Right ventricle myocardium superior (tissue), 1 donor: ENCODE measurements around the gene SPRING1. TPM values are rescaled to one million over a fixed set of nuclear protein-coding genes. Genes with fewer than 3 reads are reported as not detected.
"Not testable (repeated sequence)": the region's sequence is repeated elsewhere in the genome, so short reads cannot be mapped to it uniquely, and the experiment has no call there.

Experiments
- ATAC-seq: fragments of 200-7000 bp; cut with Tn5 transposase; one replicate; pipeline ENCODE4 v1.9.1; 2020; ENCODE audit warnings: mild to moderate bottlenecking; ENCODE audit not compliant: poor library complexity
- DNase-seq: peaks from one replicate; pipeline ENCODE4 v3.0.0-alpha.2; 2020
- intact Hi-C: fragments of 100-400 bp; cut with DNase I; formaldehyde crosslinking; loops from one replicate; pipeline ENCODE4 v1.11.2; 2022
- long read RNA-seq: library from polyadenylated mRNA; unstranded; transcript quantifications from one replicate; pipeline ENCODE4 v2.0.0, GENCODE V29; 2021
- total RNA-seq: library from RNA; stranded (reverse); fragmentation: NEBNext Ultra II Directional; extraction: Animal tissue kit (Norgen Biotek cat#: 25700); gene quantifications from one replicate; pipeline ENCODE4 v1.2.1, GENCODE V29; 2021
- donor health status: DM: no; HTN: yes; CAD: no; lungs with severe emphysema.

The SPRING1 gene, protein sequence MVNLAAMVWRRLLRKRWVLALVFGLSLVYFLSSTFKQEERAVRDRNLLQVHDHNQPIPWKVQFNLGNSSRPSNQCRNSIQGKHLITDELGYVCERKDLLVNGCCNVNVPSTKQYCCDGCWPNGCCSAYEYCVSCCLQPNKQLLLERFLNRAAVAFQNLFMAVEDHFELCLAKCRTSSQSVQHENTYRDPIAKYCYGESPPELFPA
- total RNA-seq, result 8.0 TPM
- long read RNA-seq, full-length matches to known transcripts, result 19 of 20 reads
- long read RNA-seq, partial matches to known transcripts, result 0 of 20 reads
- long read RNA-seq, other reads (novel, unspliced or antisense), result 1 of 20 reads

DNA sequence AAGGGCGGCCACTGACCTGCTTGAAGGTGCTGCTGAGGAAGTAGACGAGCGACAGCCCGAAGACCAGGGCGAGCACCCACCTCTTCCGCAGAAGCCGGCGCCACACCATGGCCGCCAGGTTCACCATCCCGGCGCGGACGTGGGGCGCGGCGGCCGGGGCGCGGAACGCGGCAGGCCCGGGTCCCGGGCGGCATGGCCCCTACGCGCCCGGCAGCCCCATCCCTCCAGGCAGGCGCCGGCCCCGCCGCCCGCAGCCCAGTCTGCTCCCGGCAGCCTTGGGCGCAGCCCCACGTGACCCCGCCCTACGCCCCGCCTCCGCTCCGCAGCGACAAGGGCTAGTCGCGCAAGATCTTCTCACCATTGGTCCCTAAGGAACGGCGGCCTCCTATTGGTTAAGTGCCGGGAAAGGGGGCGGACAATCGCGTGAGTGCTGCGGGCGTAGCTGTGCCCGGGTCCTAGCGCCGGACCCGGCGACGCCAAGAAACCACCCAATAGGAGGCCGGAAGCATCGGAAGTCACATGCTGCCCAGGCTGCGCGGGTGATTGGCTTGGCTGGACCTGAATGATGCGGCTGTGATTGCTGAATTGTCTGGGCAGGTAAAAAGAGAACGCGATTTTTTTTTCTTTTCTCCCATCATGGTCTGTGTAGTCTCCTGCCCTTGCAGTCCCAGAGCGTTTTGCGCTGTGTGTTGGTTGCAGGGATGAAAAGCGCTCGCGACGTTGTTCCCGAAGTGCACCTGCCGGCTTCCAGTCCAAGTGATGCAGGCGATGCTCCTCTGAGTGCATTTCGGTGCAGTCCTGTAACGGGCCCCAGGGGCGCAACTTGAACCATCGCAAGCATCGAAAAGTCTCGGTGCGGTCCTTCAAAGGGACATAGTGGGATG lies at the start of gene SPRING1, which contains the start of gene RNFT2:
Gene SPRING1, minus strand, starts transcription at position 296 of the 884 bp plus-strand sequence. Its CDS starts 169 bp downstream, at position 127.
Gene RNFT2, plus strand, starts transcription at position 542 of the 884 bp plus-strand sequence. CDS start 2,183 bp downstream, outside the sequence.
- DNase-seq (peak; percentile 99), ATAC-seq (peak; percentile 100)
- intact Hi-C loops, result loop anchor here (5.0 kb wide), 1 partner anchor 79 kb away; no protein-coding TSS in a partner anchor

DNA sequence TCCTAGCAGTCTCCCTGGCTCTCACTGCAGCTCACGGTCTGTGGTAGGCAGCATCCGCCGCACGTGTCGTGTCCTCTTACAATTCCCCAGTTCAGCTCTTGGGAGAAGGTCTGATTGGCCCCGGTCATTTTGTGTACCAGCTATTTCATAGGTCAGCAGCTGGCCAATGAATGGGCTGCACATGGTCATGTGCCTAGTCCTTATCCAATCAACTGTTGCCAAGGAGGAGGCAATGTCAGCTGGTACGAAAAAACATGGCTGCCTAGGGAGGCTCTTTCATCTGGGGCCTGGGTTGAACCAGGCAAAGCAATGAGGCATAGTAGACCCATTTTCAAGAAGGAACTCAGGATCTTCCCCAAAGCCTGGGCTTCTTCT lies 46.4 kb upstream of the SPRING1 start:
- intact Hi-C loops, result no loop called here
- DNase-seq (no peak), ATAC-seq (no peak)

GRCh38 chr12:116783525-116784237 lies 45.8 kb upstream of the SPRING1 start:
- DNase-seq (no peak), ATAC-seq (no peak)
- intact Hi-C loops, result no loop called here

GRCh38 chr12:116780942-116781341 lies 43.1 kb upstream of the SPRING1 start:
- DNase-seq (no peak), ATAC-seq (no peak)
- intact Hi-C loops, result no loop called here

GRCh38 chr12:116779597-116779996 lies 41.7 kb upstream of the SPRING1 start:
- ATAC-seq (no peak), DNase-seq (no peak)
- intact Hi-C loops, result no loop called here

- intact Hi-C loops, result no loop called here
- no peak for ATAC-seq
- DNase-seq, result no peak
Measured at GRCh38 chr12:116777245-116777644, 39.4 kb upstream of the SPRING1 start.

DNA sequence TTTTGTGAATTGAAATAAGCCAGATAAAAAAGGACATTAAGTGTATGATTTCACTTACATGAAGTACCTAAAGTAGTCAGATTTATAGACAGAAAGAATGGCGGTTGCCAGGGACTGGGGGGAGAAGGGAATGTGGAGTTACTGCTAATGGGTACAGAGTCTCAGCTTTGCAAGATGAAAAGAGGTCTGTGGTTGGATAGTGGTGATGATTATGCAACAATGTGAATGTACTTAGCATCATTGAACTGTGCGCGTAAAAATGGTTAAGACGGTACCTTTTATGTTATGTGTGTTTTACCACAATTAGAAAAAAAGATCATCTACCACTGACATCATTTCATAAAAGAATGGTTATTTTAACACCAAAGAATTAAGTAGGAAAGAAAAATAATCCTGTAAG lies 36.2 kb upstream of the SPRING1 start:
- DNase-seq (no peak), ATAC-seq (no peak)
- intact Hi-C loops, result no loop called here

DNA sequence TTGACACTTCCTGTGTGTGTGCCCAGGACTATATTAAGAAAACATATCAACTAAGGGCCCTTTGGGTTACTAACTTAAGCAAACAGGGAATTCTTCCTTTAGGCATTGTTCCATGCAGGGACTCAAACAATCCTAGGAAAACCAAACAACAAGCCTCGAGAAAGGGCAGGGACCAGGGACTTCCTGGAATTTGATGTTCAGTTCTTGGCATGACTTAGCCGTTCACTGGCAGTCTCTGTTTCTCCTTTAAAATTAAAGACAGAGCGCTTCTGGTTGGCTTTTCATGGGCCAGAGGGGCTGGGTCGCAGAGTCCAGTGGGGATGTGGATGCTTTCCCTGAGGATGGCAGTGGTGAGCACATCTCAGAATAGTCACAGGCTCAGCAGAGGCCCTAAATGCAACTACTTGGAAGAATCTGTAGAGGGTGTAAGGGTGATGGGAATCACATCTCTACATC lies 35.4 kb upstream of the SPRING1 start:
- no peak for ATAC-seq
- intact Hi-C loops, result no loop called here

DNA sequence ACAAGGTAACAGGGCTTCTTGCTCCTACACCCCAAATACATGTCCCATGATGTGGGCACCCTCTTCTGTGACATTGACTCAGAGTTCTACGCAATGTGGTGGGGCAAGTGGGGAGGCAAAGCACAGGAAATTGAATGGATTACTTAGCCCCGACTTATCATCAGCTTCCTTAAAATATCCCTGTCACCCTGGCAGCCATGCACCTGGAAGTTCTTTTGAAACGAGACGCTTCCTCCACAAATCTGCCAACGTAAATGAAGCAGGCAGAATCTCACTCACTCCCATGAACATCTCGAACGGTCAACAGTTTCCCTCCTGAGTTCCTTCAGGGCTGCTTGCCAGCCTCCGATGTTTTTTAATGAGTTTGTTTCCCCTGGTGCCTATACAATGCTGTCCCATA lies 33.8 kb upstream of the SPRING1 start:
- intact Hi-C loops, result no loop called here
- no peak for ATAC-seq
- no peak for DNase-seq

More for the DNA sequence above, 35.4 kb upstream of the SPRING1 start:
- no peak for DNase-seq

- DNase-seq (no peak), ATAC-seq (no peak)
- intact Hi-C loops, result no loop called here
Measured at GRCh38 chr12:116766746-116767145, 28.9 kb upstream of the SPRING1 start.

DNA sequence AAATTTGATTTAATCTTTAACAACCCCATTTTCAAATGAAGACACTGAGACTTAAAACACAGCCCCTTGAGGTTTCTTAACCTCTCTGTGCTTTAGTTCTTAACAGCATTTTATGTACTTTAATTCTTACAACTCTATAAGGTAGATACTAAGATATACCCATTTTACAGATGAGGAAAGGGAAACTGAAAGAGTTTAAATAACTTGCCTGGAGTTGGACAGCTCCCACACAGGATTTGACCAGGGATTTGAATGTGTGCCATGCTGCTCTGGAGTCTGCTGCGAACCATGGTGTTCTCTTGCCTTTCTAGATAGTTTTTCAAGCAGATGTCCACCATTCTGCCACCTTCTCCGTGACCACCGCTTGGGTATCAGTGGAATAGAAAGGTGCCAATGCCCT lies 28.4 kb upstream of the SPRING1 start:
- intact Hi-C loops, result no loop called here
- no peak for DNase-seq
- ATAC-seq, result no peak

GRCh38 chr12:116765271-116765670 lies 27.4 kb upstream of the SPRING1 start:
- DNase-seq (no peak), ATAC-seq (no peak)
- intact Hi-C loops, result no loop called here

GRCh38 chr12:116761499-116761898 lies 23.6 kb upstream of the SPRING1 start:
- DNase-seq, result no peak
- ATAC-seq, result no peak

GRCh38 chr12:116760622-116761020 lies 22.8 kb upstream of the SPRING1 start:
- intact Hi-C loops, result no loop called here
- ATAC-seq (no peak), DNase-seq (no peak)

More at GRCh38 chr12:116761499-116761898, 23.6 kb upstream of the SPRING1 start:
- intact Hi-C loops, result no loop called here

DNA sequence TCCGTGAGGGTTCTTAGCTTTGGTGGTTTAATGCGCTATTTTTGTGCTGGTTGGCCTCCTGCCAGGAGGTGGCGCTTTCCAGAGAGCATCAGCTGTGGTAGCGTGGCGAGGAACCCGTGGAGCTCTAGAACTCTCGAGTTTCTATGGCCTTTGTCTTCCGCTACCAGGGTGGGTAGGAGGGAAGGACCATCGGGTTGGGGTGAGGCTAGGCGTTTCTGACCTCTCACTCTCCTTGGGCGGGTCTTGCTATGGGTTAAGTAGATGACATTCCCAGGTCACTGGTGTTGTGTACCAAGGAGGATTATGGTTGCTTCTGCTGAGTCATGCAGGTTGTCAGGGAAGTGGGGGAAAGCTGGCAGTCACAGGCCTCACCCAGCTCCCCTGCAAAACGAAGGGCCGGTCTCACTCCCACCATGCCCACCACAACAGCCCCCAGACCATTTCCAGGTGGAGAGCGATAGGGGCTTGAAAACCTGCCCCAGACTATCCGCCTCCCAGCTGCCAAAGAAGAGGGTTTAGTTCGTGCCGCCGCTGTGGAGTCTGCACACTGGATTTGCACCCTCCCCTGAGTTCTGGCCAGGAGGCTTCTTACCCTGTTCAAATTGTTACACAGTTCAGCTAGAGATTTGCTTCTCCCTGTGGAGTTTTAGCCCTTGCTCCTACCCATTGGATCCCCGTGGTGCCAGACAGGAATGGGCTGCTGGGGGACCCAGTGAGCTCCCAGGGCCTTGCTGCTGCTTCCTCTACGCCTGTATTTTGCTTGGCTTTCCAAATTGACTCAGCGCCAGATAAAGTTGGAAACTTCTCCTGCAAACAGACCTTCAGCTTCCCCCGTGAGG lies 22.1 kb upstream of the SPRING1 start:
- ATAC-seq, result no peak

GRCh38 chr12:116754783-116755182 lies 16.9 kb upstream of the SPRING1 start:
- DNase-seq, ATAC-seq, intact Hi-C loops: not testable (repeated sequence)

More for the DNA sequence above, 22.1 kb upstream of the SPRING1 start:
- intact Hi-C loops, result no loop called here
- DNase-seq, result no peak

- ATAC-seq, intact Hi-C loops, DNase-seq: not testable (repeated sequence)
Measured at GRCh38 chr12:116754097-116754496, 16.2 kb upstream of the SPRING1 start.

GRCh38 chr12:116750298-116750697 lies 12.4 kb upstream of the SPRING1 start:
- ATAC-seq (no peak), DNase-seq (no peak)
- intact Hi-C loops, result no loop called here
